GM21526 (cell line): Measurements from ENCODE around the gene FAM219A.
"Not testable (repeated sequence)": the region's sequence is repeated elsewhere in the genome, so short reads cannot be mapped to it uniquely, and the experiment has no call there.

Source experiments
- ATAC-seq: cut with Tn5 transposase; IDR thresholded peaks from one replicate; pipeline ENCODE4 v1.9.1; 2021; ENCODE audit warnings: moderate library complexity; ENCODE audit not compliant: unreplicated experiment, low FRiP score

Gene FAM219A

GRCh38 chr9:34485822-34486221 lies 27.5 kb upstream of the FAM219A start:
- ATAC-seq = no peak

DNA sequence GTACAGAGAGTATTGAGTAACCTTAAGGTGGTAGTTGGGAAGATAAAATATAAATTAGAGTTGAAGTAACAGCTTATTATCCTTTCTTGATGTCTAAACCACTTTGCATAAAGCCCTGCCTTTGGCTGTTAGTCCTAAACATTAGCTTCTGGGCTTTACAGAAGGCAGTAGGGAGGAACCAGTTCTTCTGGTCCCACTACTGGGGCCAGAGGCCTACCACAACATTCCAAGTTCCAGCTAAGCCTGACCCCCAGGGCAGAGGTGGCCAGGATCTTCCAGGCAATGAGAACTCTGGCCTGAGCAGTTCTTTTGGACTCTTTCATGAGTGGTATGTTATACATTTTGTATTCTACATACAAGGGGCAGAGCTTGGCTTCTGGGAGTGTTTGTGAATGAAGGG lies 26.3 kb upstream of the FAM219A start:
- no peak for ATAC-seq

- not testable (repeated sequence) for ATAC-seq
Observed at GRCh38 chr9:34482746-34483145, 24.4 kb upstream of the FAM219A start.

DNA sequence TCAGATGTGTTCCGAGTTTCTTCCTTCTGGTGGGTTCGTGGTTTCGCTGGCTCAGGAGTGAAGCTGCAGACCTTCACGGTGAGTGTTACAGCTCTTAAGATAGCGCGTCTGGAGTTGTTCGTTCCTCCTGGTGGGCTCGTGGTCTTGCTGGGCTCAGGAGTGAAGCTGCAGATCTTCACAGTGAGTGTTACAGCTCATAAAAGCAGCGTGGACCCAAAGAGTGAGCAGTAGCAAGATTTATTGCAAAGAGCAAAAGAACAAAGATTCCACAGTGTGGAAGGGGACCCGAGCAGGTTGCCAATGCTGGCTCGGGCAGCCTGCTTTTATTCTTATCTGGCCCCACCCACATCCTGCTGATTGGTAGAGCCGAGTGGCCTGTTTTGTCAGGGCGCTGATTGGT lies 23.2 kb upstream of the FAM219A start:
- not testable (repeated sequence) for ATAC-seq

DNA sequence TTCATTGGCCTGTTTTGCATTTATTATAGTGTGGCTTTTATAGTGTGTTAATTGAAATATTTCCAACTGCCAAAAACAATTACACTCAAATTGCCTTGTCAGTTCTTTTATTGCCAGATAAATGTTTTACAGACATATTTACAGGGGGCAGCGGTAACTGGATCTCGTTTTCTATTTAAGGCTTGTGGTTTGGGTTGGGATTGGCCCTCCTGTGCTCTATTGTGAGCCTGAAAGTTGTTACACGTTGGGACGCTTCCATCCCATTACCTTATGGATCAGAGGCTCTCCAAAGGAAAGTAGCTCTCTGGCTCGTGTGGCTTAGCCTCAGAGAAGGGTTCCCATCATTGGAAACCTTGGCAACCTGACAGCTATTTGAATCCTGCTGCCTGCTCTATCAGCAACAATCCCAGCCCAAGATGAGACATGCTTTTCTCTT lies 21.1 kb upstream of the FAM219A start:
- ATAC-seq = no peak

GRCh38 chr9:34477541-34477940 lies 19.2 kb upstream of the FAM219A start:
- no peak for ATAC-seq

DNA sequence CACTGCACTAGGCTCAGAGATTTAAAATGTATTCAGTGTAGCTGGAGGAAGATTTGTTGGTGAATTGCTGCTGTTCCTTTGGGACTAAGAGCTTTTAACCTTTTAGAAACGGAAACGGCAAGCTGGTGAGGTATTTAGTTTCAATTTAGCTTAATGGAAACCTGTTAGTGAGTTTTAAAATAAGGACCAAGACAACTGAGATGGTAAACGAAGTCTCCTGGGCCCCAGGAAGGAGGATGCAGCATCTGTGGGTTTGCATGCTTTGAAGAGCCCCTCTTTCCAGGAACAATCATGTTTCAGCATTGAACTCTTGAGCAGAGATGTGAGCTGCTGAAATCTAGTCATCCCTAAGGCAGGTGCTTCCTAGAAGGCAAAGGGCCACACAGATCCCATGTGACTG lies 16.7 kb upstream of the FAM219A start:
- ATAC-seq = no peak

DNA sequence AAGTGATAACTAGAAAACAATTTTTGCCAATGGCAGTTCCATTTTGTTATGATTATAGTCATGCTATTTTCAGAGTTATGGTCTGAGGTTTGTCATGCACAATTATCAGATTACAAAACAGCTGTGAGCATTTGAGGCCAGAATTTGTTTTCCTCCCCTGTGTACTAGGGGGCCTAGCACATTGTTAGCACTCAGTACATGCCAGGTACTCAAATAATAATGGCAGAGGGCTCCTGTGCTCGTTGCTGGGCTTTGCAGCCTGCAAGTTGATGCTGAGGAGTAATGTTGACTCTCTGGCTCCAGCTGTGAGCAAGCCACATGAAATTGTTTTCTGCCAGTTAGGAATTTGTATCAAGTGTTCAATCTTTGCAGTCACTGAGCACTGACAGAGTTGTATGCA lies 7.1 kb upstream of the FAM219A start:
- no peak for ATAC-seq

DNA sequence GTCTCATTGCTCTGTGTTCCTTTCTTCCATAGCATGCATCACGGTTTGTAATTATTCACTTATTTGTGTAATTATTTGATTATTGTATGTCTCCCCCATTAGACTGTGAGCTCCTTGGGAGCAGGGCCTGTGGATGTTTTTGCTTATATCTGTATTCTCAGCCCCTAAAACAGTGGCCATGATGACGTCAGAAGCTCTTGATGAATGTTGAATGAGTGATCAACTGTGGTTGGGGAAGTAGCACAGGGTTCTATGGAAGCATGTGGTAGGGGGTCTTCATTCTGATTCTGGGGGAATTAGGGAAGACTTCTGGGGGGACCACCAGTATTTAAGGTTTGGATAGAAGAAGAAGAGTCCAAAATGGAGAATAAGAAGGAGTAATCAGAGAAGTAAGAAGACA lies 6.2 kb upstream of the FAM219A start:
- no peak for ATAC-seq

- ATAC-seq = no peak
Observed at GRCh38 chr9:34463901-34464232, 5.5 kb upstream of the FAM219A start.

GRCh38 chr9:34463098-34463900 lies 4.9 kb upstream of the FAM219A start:
- no peak for ATAC-seq

DNA sequence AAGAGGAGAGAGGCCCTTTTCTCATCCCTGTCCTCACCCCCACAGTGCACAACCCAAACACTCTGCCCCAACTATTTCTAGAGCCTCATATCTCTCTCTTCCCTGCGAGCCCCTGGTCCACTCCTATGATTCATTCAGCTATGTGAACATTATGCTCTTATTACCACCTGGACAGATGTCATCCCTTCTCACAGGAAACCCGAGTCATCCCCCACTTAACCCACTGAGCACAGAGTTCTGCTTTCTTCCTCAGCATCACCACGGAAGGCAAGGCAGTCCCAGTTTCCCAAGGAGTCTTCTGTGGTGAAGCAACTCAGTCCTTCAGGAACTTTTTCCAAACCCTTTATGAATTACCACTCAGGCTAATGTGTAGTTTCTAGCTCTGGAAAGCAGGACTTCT lies 1.6 kb upstream of the FAM219A start:
- no peak for ATAC-seq

GRCh38 chr9:34459356-34459755 lies 986 bp upstream of the FAM219A start:
- no peak for ATAC-seq

DNA sequence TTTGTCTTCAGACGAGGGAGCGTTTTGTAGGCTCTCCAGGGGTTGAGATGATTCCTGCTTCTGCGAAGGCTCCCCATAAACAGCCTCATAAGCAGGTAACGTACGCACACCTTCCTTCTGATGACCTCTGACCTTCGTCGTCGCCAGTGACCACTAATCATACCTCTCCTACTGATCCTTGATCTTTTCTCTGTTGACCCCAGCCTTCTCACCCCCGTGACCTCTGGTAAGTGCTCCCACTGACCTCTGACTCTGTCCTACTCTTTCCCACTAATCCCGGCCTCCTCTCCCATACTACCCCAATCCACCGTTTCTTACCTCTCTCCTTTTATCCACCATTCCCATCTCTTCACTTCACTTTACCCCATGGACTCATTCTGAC lies 580 bp upstream of the FAM219A start:
- no peak for ATAC-seq

DNA sequence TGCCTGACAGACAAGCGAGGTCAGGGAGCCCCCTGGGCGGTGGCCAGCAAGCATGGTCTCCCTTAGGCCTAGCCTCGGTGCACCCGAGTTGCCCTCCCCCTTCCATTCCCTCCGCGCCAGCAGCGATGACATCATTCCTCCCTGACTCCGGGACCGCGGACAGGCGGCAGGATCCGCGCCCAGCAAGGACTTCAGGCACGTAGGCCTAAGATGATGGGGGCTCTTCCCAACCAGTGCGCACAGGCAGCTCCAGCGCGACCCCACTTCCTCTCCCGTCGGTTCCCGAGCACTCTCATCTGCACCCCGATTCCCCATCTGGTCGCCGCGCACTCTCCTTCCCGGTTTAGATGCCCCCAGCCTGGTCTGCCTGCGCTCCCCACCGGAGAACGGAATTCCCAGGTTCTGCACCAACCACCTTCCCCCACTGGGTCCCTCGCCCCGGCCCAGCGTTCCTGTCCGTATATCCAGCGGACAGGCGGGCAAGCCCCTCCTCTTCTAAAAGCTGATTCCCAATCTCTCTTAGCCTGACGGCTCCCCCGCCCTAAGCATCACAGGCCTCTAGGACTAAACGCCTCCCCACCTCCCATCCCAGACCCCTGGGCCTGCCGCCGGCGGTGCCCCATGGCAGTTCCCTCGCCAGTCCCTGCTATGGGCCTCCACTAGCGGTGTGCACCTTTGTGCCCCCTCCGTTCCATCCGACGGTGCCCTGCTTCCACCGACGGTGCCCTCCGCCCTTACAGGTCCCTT lies 931 bp downstream of the FAM219A start:
- no peak for ATAC-seq

- ATAC-seq = no peak
Observed at GRCh38 chr9:34456746-34457145, 1.6 kb downstream of the FAM219A start.

DNA sequence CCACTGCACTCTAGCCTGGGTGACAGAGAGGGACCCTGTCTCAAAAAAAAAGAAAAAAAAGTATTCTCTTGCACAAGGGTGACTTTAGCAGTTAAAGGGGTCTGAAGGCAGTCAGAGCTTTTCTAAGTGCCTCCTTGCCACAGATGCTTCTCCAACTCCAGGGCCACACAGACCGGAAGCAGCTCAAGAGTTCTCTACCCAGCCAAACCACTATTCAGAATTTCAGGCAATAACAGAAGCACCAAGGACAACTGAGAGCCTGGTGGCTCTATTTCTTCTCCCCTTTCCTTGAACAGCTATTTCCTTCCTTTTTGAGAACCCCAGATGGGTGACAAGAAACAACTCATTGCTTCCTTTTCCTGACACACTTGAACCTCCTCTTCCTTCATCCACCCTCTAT lies 2.2 kb downstream of the FAM219A start:
- ATAC-seq = no peak

DNA sequence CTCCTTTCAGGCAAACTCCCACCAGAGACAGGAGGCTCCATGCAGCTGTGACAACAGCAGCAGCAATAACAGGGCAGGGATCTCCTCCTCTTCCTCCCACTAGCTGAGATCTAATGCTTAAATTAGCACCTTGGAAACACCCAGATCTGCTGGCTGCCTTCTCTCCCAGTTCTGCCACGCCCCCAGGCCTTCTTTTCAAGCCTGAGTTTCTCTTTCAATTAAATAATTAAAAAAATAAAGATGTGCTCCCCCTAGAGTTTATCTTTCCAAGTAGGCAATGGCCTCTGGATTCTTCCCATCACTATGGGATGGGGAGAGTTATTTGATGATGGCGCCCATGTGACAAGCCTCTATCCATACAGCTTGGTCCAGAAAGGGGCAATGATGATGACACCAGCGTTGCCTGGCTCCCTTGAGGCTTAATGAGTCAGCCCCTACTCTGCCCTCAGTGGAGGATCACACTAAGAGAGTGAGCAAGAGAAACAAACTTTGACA lies 3.8 kb downstream of the FAM219A start:
- no peak for ATAC-seq

GRCh38 chr9:34452568-34452967 lies 5.8 kb downstream of the FAM219A start:
- no peak for ATAC-seq

- no peak for ATAC-seq
Observed at GRCh38 chr9:34451545-34451944, 6.8 kb downstream of the FAM219A start.

DNA sequence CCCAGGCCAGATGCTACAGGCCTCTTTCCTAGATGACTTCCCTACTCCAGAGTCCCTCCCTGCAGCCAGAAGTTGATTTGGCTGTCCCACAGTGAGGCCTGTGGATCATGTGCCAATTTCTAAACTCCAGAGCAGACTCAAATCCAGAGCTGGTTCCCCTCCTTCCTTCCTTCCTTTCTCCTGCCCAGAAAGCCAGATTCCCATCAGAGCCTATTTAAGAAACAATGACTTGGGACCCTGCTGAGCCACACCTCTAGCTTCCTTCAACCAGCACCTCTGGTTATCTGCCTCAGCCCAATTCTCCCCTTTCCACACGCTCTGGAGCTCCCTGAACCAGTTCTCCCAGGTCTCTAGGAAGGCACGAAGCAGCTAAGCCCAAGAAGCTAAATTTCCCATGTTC lies 7.2 kb downstream of the FAM219A start:
- ATAC-seq = no peak

- ATAC-seq = no peak
Observed at GRCh38 chr9:34450644-34451043, 7.7 kb downstream of the FAM219A start.
